ENCODE results near the gene AAMDC. TPM values are rescaled to one million over a fixed set of nuclear protein-coding genes. Genes with fewer than 3 reads are reported as not detected.
"Not testable (repeated sequence)": the region's sequence is repeated elsewhere in the genome, so short reads cannot be mapped to it uniquely, and the experiment has no call there.

AAMDC gene
- total and polyA plus RNA-seq, 10 of the 15 experiments (the other 5 are each of a cell fraction or from before 2014, with no cell fraction given), result 3.7 to 38.3 (median 11.2) TPM

- RAD21 ChIA-PET (ENCODE audit: unreplicated experiment); in situ Hi-C loops (cut with MboI); CTCF ChIA-PET; H4K20me1 ChIP-seq (ENCODE audit: control insufficient read depth, insufficient read depth); H3K27ac ChIP-seq (ENCODE audit: control insufficient read depth, insufficient read depth); DNase-seq (ENCODE audit: low read depth, low spot score); H3K9ac ChIP-seq (ENCODE audit: control insufficient read depth, insufficient read depth, low read length); H3K27me3 ChIP-seq (replicated peaks in 1 of 2; ENCODE audit: control insufficient read depth in 2 of 2, insufficient read depth in 2 of 2, low read length in 1 of 2); ATAC-seq; H3K79me2 ChIP-seq (ENCODE audit: control insufficient read depth, insufficient read depth, low read length); BruUV-seq (replicated peaks); H3K36me3 ChIP-seq (ENCODE audit: control insufficient read depth in 2 of 2, insufficient read depth in 2 of 2, low read length in 1 of 2); FAIRE-seq; H3K9me3 ChIP-seq (replicated peaks; ENCODE audit: control insufficient read depth, insufficient read depth, low read length); H2AFZ ChIP-seq (ENCODE audit: control insufficient read depth, low read depth, low read length); H3K4me1 ChIP-seq (ENCODE audit: control insufficient read depth, insufficient read depth, low read length); H3K4me3 ChIP-seq; intact Hi-C loops (cut with micrococcal nuclease; ENCODE audit: unreplicated experiment); H3K4me2 ChIP-seq (ENCODE audit: control insufficient read depth, insufficient read depth); POLR2A ChIA-PET; SMC1A ChIA-PET (ENCODE audit: uncharacterized antibody, unreplicated experiment): not testable (repeated sequence)
- WGBS (ENCODE audit: insufficient coverage, insufficient replicate concordance, low lambda C conversion rate, missing lambda C conversion rate), result 100% methylated on average over 4 of the region's 4 CpGs
These were observed 93.4 kb downstream of the AAMDC start for GRCh38 chr11:77914307-77914791.

GRCh38 chr11:77917713-77918112, 96.8 kb downstream of the AAMDC start:
- in situ Hi-C loops (cut with MboI); H3K79me2 ChIP-seq (ENCODE audit: control insufficient read depth, insufficient read depth, low read length); CTCF ChIA-PET; H2AFZ ChIP-seq (ENCODE audit: control insufficient read depth, low read depth, low read length); DNase-seq (ENCODE audit: low read depth, low spot score); POLR2A ChIA-PET; H3K4me1 ChIP-seq (ENCODE audit: control insufficient read depth, insufficient read depth, low read length); H4K20me1 ChIP-seq (ENCODE audit: control insufficient read depth, insufficient read depth); RAD21 ChIA-PET (ENCODE audit: unreplicated experiment); H3K9ac ChIP-seq (ENCODE audit: control insufficient read depth, insufficient read depth, low read length); ATAC-seq; H3K4me2 ChIP-seq (ENCODE audit: control insufficient read depth, insufficient read depth); FAIRE-seq; SMC1A ChIA-PET (ENCODE audit: uncharacterized antibody, unreplicated experiment); intact Hi-C loops (cut with micrococcal nuclease; ENCODE audit: unreplicated experiment); H3K9me3 ChIP-seq (replicated peaks; ENCODE audit: control insufficient read depth, insufficient read depth, low read length); H3K27ac ChIP-seq (ENCODE audit: control insufficient read depth, insufficient read depth); H3K4me3 ChIP-seq; H3K36me3 ChIP-seq (ENCODE audit: control insufficient read depth in 2 of 2, insufficient read depth in 2 of 2, low read length in 1 of 2); BruUV-seq (replicated peaks); H3K27me3 ChIP-seq (replicated peaks in 1 of 2; ENCODE audit: control insufficient read depth in 2 of 2, insufficient read depth in 2 of 2, low read length in 1 of 2): not testable (repeated sequence)
- WGBS (ENCODE audit: insufficient coverage, insufficient replicate concordance, low lambda C conversion rate, missing lambda C conversion rate), result no CpG with 5 or more reads among the region's 2 CpGs

Small RNA genes lying within 50 kb of the gene (small RNA-seq; reads per million reads assigned to genes)
- gene AP002812.4, result not detected

Other genes with a start within 250 kb of the AAMDC start
- 0.49 and 0.62 TPM in 2 replicates for gene AQP11, start 231.2 kb upstream of the AAMDC start, total RNA-seq (2014; rRNA removed)
- 0.18 and 0.23 TPM in 2 replicates for gene AQP11, start 231.2 kb upstream of the AAMDC start, total RNA-seq (2014; rRNA removed; fragmentation: Illumina TruSeq; extraction: Trizol)
- 0.56 and 0.64 TPM in 2 replicates for gene AQP11, start 231.2 kb upstream of the AAMDC start, total RNA-seq (2021)
- 0.14 and 0.20 TPM in 2 replicates for gene AQP11, start 231.2 kb upstream of the AAMDC start, polyA plus RNA-seq (2011; rRNA removed)
- gene AQP11, start 231.2 kb upstream of the AAMDC start, polyA plus RNA-seq (2014; fragmentation: Illumina TruSeq; extraction: Trizol), result 0.16 and 0.17 TPM in 2 replicates
- under 1 TPM; 0.46 to 0.52 TPM for gene AQP11, start 231.2 kb upstream of the AAMDC start, polyA plus RNA-seq (2014; fragmentation: Nextera tagmentation; extraction: Ambion mirVana)
- gene AQP11, start 231.2 kb upstream of the AAMDC start, polyA plus RNA-seq (2014; rRNA removed), result 0.23 and 0.63 TPM in 2 replicates
- gene AQP11, start 231.2 kb upstream of the AAMDC start, polyA plus RNA-seq (2016; fragmentation: Nextera tagmentation; extraction: Ambion mirVana), result 1 to 10 TPM; 1.7 to 2.1 TPM
- 183 and 236 TPM in 2 replicates for gene CLNS1A, start 183.3 kb upstream of the AAMDC start, total RNA-seq (2014; rRNA removed)
- gene CLNS1A, start 183.3 kb upstream of the AAMDC start, total RNA-seq (2014; rRNA removed; fragmentation: Illumina TruSeq; extraction: Trizol), result 191 and 204 TPM in 2 replicates
- gene CLNS1A, start 183.3 kb upstream of the AAMDC start, total RNA-seq (2021), result 118 and 119 TPM in 2 replicates
- gene CLNS1A, start 183.3 kb upstream of the AAMDC start, polyA plus RNA-seq (2011; rRNA removed), result 226 and 305 TPM in 2 replicates
- gene CLNS1A, start 183.3 kb upstream of the AAMDC start, polyA plus RNA-seq (2014; fragmentation: Illumina TruSeq; extraction: Trizol), result 230 and 317 TPM in 2 replicates
- gene CLNS1A, start 183.3 kb upstream of the AAMDC start, polyA plus RNA-seq (2014; fragmentation: Nextera tagmentation; extraction: Ambion mirVana), result 10 to 100 TPM; 74.1 to 99.7 TPM
- gene CLNS1A, start 183.3 kb upstream of the AAMDC start, polyA plus RNA-seq (2014; rRNA removed), result 199 and 247 TPM in 2 replicates
- 100 to 1,000 TPM; 129 to 152 TPM for gene CLNS1A, start 183.3 kb upstream of the AAMDC start, polyA plus RNA-seq (2016; fragmentation: Nextera tagmentation; extraction: Ambion mirVana)
- 24.4 and 30.9 TPM in 2 replicates for gene RSF1, start 422 bp upstream of the AAMDC start, total RNA-seq (2014; rRNA removed)
- 34.6 and 36.7 TPM in 2 replicates for gene RSF1, start 422 bp upstream of the AAMDC start, total RNA-seq (2014; rRNA removed; fragmentation: Illumina TruSeq; extraction: Trizol)
- 36.7 and 39.9 TPM in 2 replicates for gene RSF1, start 422 bp upstream of the AAMDC start, total RNA-seq (2021)
- 22.8 and 24.6 TPM in 2 replicates for gene RSF1, start 422 bp upstream of the AAMDC start, polyA plus RNA-seq (2011; rRNA removed)
- 42.9 and 54.2 TPM in 2 replicates for gene RSF1, start 422 bp upstream of the AAMDC start, polyA plus RNA-seq (2014; fragmentation: Illumina TruSeq; extraction: Trizol)
- gene RSF1, start 422 bp upstream of the AAMDC start, polyA plus RNA-seq (2014; fragmentation: Nextera tagmentation; extraction: Ambion mirVana), result 10 to 100 TPM in 1 of 2 experiments, 1 to 10 TPM in 1; 9.0 to 25.4 TPM
- 11.5 and 16.4 TPM in 2 replicates for gene RSF1, start 422 bp upstream of the AAMDC start, polyA plus RNA-seq (2014; rRNA removed)
- 10 to 100 TPM; 38.7 to 45.3 TPM for gene RSF1, start 422 bp upstream of the AAMDC start, polyA plus RNA-seq (2016; fragmentation: Nextera tagmentation; extraction: Ambion mirVana)
- 47.7 and 50.5 TPM in 2 replicates for gene INTS4, start 173.5 kb downstream of the AAMDC start, total RNA-seq (2014; rRNA removed)
- gene INTS4, start 173.5 kb downstream of the AAMDC start, total RNA-seq (2014; rRNA removed; fragmentation: Illumina TruSeq; extraction: Trizol), result 40.2 and 44.4 TPM in 2 replicates
- 36.6 and 39.4 TPM in 2 replicates for gene INTS4, start 173.5 kb downstream of the AAMDC start, total RNA-seq (2021)
- gene INTS4, start 173.5 kb downstream of the AAMDC start, polyA plus RNA-seq (2011; rRNA removed), result 48.1 and 49.5 TPM in 2 replicates
- 38.6 and 42.1 TPM in 2 replicates for gene INTS4, start 173.5 kb downstream of the AAMDC start, polyA plus RNA-seq (2014; fragmentation: Illumina TruSeq; extraction: Trizol)
- gene INTS4, start 173.5 kb downstream of the AAMDC start, polyA plus RNA-seq (2014; fragmentation: Nextera tagmentation; extraction: Ambion mirVana), result 10 to 100 TPM; 20.2 to 24.3 TPM
- gene INTS4, start 173.5 kb downstream of the AAMDC start, polyA plus RNA-seq (2014; rRNA removed), result 39.4 and 39.9 TPM in 2 replicates
- gene INTS4, start 173.5 kb downstream of the AAMDC start, polyA plus RNA-seq (2016; fragmentation: Nextera tagmentation; extraction: Ambion mirVana), result 10 to 100 TPM; 40.1 to 41.1 TPM
- gene KCTD14, start 202.1 kb downstream of the AAMDC start, total RNA-seq (2014; rRNA removed), result 0.51 and 0.54 TPM in 2 replicates
- 0.41 and 0.45 TPM in 2 replicates for gene KCTD14, start 202.1 kb downstream of the AAMDC start, total RNA-seq (2014; rRNA removed; fragmentation: Illumina TruSeq; extraction: Trizol)
- 0.38 and 0.43 TPM in 2 replicates for gene KCTD14, start 202.1 kb downstream of the AAMDC start, total RNA-seq (2021)
- 0.04 and 0.19 TPM in 2 replicates for gene KCTD14, start 202.1 kb downstream of the AAMDC start, polyA plus RNA-seq (2011; rRNA removed)
- 0.63 and 0.74 TPM in 2 replicates for gene KCTD14, start 202.1 kb downstream of the AAMDC start, polyA plus RNA-seq (2014; fragmentation: Illumina TruSeq; extraction: Trizol)
- gene KCTD14, start 202.1 kb downstream of the AAMDC start, polyA plus RNA-seq (2014; fragmentation: Nextera tagmentation; extraction: Ambion mirVana), result under 1 TPM; 0.11 to 0.42 TPM
- 0.53 and 0.59 TPM in 2 replicates for gene KCTD14, start 202.1 kb downstream of the AAMDC start, polyA plus RNA-seq (2014; rRNA removed)
- under 1 TPM; 0.54 TPM for gene KCTD14, start 202.1 kb downstream of the AAMDC start, polyA plus RNA-seq (2016; fragmentation: Nextera tagmentation; extraction: Ambion mirVana)
- gene THRSP, start 242.7 kb downstream of the AAMDC start, total RNA-seq (2014; rRNA removed), result not detected in 2 replicates
- gene THRSP, start 242.7 kb downstream of the AAMDC start, total RNA-seq (2014; rRNA removed; fragmentation: Illumina TruSeq; extraction: Trizol), result not detected in 2 replicates
- not detected in 2 replicates for gene THRSP, start 242.7 kb downstream of the AAMDC start, total RNA-seq (2021)
- gene THRSP, start 242.7 kb downstream of the AAMDC start, polyA plus RNA-seq (2011; rRNA removed), result not detected in 2 replicates
- not detected in 2 replicates for gene THRSP, start 242.7 kb downstream of the AAMDC start, polyA plus RNA-seq (2014; fragmentation: Illumina TruSeq; extraction: Trizol)
- not detected for gene THRSP, start 242.7 kb downstream of the AAMDC start, polyA plus RNA-seq (2014; fragmentation: Nextera tagmentation; extraction: Ambion mirVana)
- gene THRSP, start 242.7 kb downstream of the AAMDC start, polyA plus RNA-seq (2014; rRNA removed), result not detected in 2 replicates
- gene THRSP, start 242.7 kb downstream of the AAMDC start, polyA plus RNA-seq (2016; fragmentation: Nextera tagmentation; extraction: Ambion mirVana), result under 1 TPM in 1 of 2 experiments, not detected in 1; 0.18 TPM